ENCODE data around the gene KCNQ1.
"Not testable (repeated sequence)": the region's sequence is repeated elsewhere in the genome, so short reads cannot be mapped to it uniquely, and the experiment has no call there.

The KCNQ1 gene

GRCh38 chr11:2474059-2474901 is 29.5 kb downstream of the KCNQ1 start:
- DNase-seq = no peak

- DNase-seq = no peak
These were observed 30.5 kb downstream of the KCNQ1 start for GRCh38 chr11:2475136-2475918.

GRCh38 chr11:2477254-2477653 is 32.4 kb downstream of the KCNQ1 start:
- DNase-seq = no peak

GRCh38 chr11:2477936-2478335 is 33.1 kb downstream of the KCNQ1 start:
- no peak for DNase-seq

- DNase-seq = not testable (repeated sequence)
These were observed 35.5 kb downstream of the KCNQ1 start for GRCh38 chr11:2480067-2480873.

- peak; percentile 10 for DNase-seq
These were observed 36.0 kb downstream of the KCNQ1 start for GRCh38 chr11:2480874-2481220.

GRCh38 chr11:2481253-2481652 is 36.4 kb downstream of the KCNQ1 start:
- DNase-seq = no peak

GRCh38 chr11:2482204-2482603 is 37.4 kb downstream of the KCNQ1 start:
- DNase-seq = no peak

GRCh38 chr11:2482745-2483144 is 37.9 kb downstream of the KCNQ1 start:
- no peak for DNase-seq

- DNase-seq = no peak
These were observed 38.6 kb downstream of the KCNQ1 start for GRCh38 chr11:2483426-2483825.

GRCh38 chr11:2484576-2485125 is 39.8 kb downstream of the KCNQ1 start:
- DNase-seq = no peak

- DNase-seq = no peak
These were observed 43.2 kb downstream of the KCNQ1 start for GRCh38 chr11:2488004-2488403.

GRCh38 chr11:2489083-2489482 is 44.3 kb downstream of the KCNQ1 start:
- DNase-seq = no peak

- not testable (repeated sequence) for DNase-seq
These were observed 53.1 kb downstream of the KCNQ1 start for GRCh38 chr11:2497951-2498350.

GRCh38 chr11:2498750-2499149 is 53.9 kb downstream of the KCNQ1 start:
- no peak for DNase-seq

GRCh38 chr11:2507212-2507901 is 62.5 kb downstream of the KCNQ1 start:
- no peak for DNase-seq

GRCh38 chr11:2507945-2508749 is 63.3 kb downstream of the KCNQ1 start:
- no peak for DNase-seq

- DNase-seq = no peak
These were observed 64.0 kb downstream of the KCNQ1 start for GRCh38 chr11:2508793-2509192.

GRCh38 chr11:2509481-2510001 is 64.7 kb downstream of the KCNQ1 start:
- DNase-seq = no peak

GRCh38 chr11:2510626-2511402 is 66.0 kb downstream of the KCNQ1 start:
- DNase-seq = no peak
